Activated CD4-positive, alpha-beta T cell treated with anti-CD3 and anti-CD28 coated beads, Interleukin-2, amount 10 ng/mL, durations not matched to agents 7 days and 5 days (primary cell): ENCODE results near the gene POU2F1. TPM values are rescaled to one million over a fixed set of nuclear protein-coding genes. Genes with fewer than 3 reads are reported as not detected.
"Not testable (repeated sequence)": the region's sequence is repeated elsewhere in the genome, so short reads cannot be mapped to it uniquely, and the experiment has no call there.

ENCODE experiments used
- CTCF ChIA-PET: fragments of 350-600 bp; sonication (Branson Sonifier 250); formaldehyde crosslinking; loops from one replicate; lab custom pipeline; 2021; ENCODE audit warnings: antibody characterized with exemption; lab: Charles Lee
- POLR2A ChIA-PET: fragments of 350-600 bp; sonication (Branson Sonifier 250); formaldehyde crosslinking; loops from one replicate; lab custom pipeline; 2021; ENCODE audit warnings: antibody characterized with exemption; lab: Charles Lee
- DNase-seq: peaks from one replicate; pipeline ENCODE4 v3.0.0-alpha.2; 2020
- H3K27ac Mint-ChIP-seq: one replicate; pipeline ENCODE4 v1.8.0; 2021; ENCODE audit warnings: mild to moderate bottlenecking, moderate library complexity, mixed read lengths
- H3K27me3 Mint-ChIP-seq: one replicate; pipeline ENCODE4 v1.8.0; 2021; ENCODE audit warnings: mixed read lengths
- H3K36me3 Mint-ChIP-seq: one replicate; pipeline ENCODE4 v1.8.0; 2021; ENCODE audit warnings: low read depth, mixed read lengths
- H3K4me1 Mint-ChIP-seq: one replicate; pipeline ENCODE4 v1.8.0; 2021; ENCODE audit warnings: mixed read lengths
- H3K4me3 Mint-ChIP-seq: one replicate; pipeline ENCODE4 v1.8.0; 2021; ENCODE audit warnings: mild to moderate bottlenecking, moderate library complexity, mixed read lengths
- H3K9me3 Mint-ChIP-seq: one replicate; pipeline ENCODE4 v1.8.0; 2021; ENCODE audit warnings: mixed read lengths
- total RNA-seq, 2 experiments: library from RNA; stranded (reverse); gene quantifications; one replicate each; pipeline ENCODE4 v1.2.3, GENCODE V29; 2021

The POU2F1 gene
- total RNA-seq, 2 experiments from 2014 or later: 22.0 to 22.3 TPM

- H3K9me3 Mint-ChIP-seq, DNase-seq, H3K27ac Mint-ChIP-seq, POLR2A ChIA-PET, CTCF ChIA-PET, H3K4me3 Mint-ChIP-seq, H3K36me3 Mint-ChIP-seq, H3K27me3 Mint-ChIP-seq: not testable (repeated sequence)
- peaks cover 33% of the 10 kb centered on the region for H3K4me1 Mint-ChIP-seq
Observed at GRCh38 chr1:167224734-167225235, 4.1 kb downstream of the POU2F1 start.

DNA sequence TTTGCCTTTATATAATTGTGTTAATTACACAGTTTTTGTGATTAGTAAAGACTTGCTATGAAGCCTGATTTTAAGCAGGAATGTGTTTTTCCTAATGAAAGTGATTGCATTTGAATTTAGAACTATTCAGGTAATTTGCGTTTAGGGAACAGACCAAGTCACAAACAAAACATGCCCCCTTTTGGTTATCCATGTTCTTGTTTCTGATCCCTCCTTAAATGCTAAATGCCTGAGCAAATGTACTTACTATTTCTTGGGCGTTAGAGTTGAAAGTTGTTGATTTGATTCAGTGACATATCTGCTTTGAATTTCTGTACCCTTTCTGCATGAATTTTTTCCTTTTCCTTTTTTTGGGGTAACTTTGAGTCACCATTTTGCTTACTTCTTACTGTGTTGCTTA is 5.2 kb downstream of the POU2F1 start:
- no peak for DNase-seq
- ChIA-PET POLR2A (no interaction called here), CTCF (no interaction called here)
- Mint-ChIP-seq H3K36me3 (peaks cover 7% of the 10 kb centered on the region), H3K4me3 (no peak overlapping the region), H3K9me3 (peaks cover 2% of the 10 kb centered on the region), H3K27ac (no peak overlapping the region), H3K27me3 (no peaks in the 10 kb centered on the region), H3K4me1 (peaks cover 32% of the 10 kb centered on the region)

- peaks cover 2% of the 10 kb centered on the region for H3K9me3 Mint-ChIP-seq
- peaks cover 24% of the 10 kb centered on the region for H3K4me1 Mint-ChIP-seq
- no peak overlapping the region for H3K4me3 Mint-ChIP-seq
- DNase-seq: no peak
- H3K27me3 Mint-ChIP-seq: no peaks in the 10 kb centered on the region
- peaks cover 5% of the 10 kb centered on the region for H3K36me3 Mint-ChIP-seq
- ChIA-PET CTCF (no interaction called here), POLR2A (no interaction called here)
- no peak overlapping the region for H3K27ac Mint-ChIP-seq
Observed at GRCh38 chr1:167227934-167228378, 7.3 kb downstream of the POU2F1 start.

DNA sequence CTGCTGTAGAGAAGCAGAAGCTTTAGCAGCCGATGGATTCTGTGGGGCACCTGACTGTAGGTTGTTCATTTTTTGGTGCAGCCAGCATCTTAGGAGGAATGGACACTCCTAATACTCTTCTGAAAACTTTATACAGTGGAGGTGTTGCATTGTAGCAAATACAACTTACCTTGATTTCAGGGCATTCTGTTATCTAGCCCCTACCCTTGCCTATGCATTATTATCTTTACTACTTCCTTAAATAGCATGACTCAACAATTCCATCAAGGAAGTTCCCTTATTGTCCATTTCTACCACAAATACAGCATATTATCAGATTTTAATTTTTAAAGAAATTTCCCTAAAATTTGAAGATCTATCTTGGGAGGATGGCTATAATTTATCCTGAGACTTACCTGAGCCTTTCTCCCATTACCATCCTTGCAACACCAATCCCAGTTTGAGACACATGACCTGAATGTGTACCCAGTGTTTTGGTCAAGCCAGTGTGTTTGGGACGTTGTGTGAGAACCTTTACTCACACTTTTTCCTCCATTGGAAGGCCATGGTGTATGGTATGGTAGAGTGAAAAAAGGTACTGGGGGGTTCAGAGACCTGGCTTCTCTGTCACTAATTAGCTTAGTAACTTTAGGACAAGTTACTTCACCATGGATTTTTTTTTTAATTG is 9.2 kb downstream of the POU2F1 start:
- Mint-ChIP-seq H3K4me3 (no peak overlapping the region), H3K27ac (no peak overlapping the region), H3K36me3 (peaks cover 5% of the 10 kb centered on the region), H3K9me3 (peaks cover 2% of the 10 kb centered on the region), H3K27me3 (no peaks in the 10 kb centered on the region), H3K4me1 (peaks cover 13% of the 10 kb centered on the region)
- no peak for DNase-seq
- CTCF ChIA-PET: interaction anchor here (0.6 to 5.7 kb wide), 2 partner anchors 9 to 93 kb away, joined by 5 to 46 read pairs; partner anchors contain the start of gene POU2F1
- POLR2A ChIA-PET: interaction anchor here (1.0 kb wide), 1 partner anchor 10 kb away, joined by 3 read pairs; no protein-coding TSS in a partner anchor

- H3K27me3 Mint-ChIP-seq: no peaks in the 10 kb centered on the region
- no peak overlapping the region for H3K4me3 Mint-ChIP-seq
- no peak overlapping the region for H3K27ac Mint-ChIP-seq
- ChIA-PET CTCF (interaction anchor here (0.6 to 5.7 kb wide), 3 partner anchors 9 to 94 kb away, joined by 5 to 46 read pairs (median 7); partner anchors contain the start of gene POU2F1), POLR2A (no interaction called here)
- peaks cover 2% of the 10 kb centered on the region for H3K9me3 Mint-ChIP-seq
- peaks cover 16% of the 10 kb centered on the region for H3K4me1 Mint-ChIP-seq
- DNase-seq: no peak
- H3K36me3 Mint-ChIP-seq: peaks cover 5% of the 10 kb centered on the region
Observed at GRCh38 chr1:167230437-167230836, 9.8 kb downstream of the POU2F1 start.

DNA sequence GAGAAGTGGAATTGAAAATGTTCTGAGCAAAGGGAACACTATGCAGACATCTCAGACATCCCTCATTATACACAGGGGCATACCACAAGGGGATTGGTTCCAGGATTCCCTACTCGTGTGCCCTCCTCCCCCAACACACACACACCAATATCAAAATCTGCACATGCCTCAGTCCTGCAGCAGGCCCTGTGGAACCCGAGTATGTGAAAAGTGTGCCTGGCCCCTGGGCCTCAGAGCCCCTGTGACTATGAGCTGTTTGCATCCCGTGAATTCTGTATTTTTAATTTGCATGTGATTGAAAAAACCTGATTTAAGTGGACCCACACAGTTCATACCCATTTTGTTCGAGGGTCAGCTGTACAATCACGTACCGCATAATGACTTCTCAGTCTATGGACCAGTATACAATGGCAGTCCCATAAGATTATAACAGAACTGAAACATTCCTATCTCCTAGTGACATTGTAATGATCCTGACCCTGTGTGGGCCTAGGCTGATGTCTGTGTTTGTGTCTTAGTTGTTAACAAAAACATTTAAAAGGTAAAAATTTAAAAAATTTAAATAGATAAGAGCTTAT is 11.3 kb downstream of the POU2F1 start:
- CTCF ChIA-PET: interaction anchor here (0.6 to 5.7 kb wide), 6 partner anchors 10 to 1376 kb away, joined by 3 to 46 read pairs (median 4); partner anchors contain the start of gene POU2F1
- H3K36me3 Mint-ChIP-seq: peaks cover 4% of the 10 kb centered on the region
- no peak overlapping the region for H3K4me3 Mint-ChIP-seq
- H3K4me1 Mint-ChIP-seq: peaks cover 13% of the 10 kb centered on the region
- DNase-seq: no peak
- H3K27ac Mint-ChIP-seq: no peak overlapping the region
- H3K9me3 Mint-ChIP-seq: peaks cover 2% of the 10 kb centered on the region
- POLR2A ChIA-PET: no interaction called here
- H3K27me3 Mint-ChIP-seq: no peaks in the 10 kb centered on the region

DNA sequence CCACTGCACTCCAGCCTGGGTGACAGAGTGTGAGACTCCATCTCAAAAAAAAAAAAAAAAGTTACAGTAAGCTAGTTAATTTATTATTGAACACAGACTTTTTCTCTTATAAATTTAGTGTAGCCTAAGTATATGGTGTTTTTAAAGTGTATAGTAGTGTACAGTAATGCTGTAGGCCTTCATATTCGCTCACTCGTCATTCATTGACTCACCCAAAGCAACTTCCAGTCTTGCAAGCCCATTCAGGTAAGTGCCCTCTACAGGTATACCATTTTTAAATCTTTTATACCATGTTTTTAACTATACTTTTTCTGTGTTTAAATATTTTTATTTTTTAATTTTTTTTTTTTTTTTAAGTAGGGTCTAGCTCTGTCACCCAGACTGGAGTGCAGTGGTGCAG is 12.1 kb downstream of the POU2F1 start:
- POLR2A ChIA-PET: no interaction called here
- H3K27me3 Mint-ChIP-seq: no peaks in the 10 kb centered on the region
- CTCF ChIA-PET: interaction anchor here (0.6 to 5.7 kb wide), 8 partner anchors 11 to 1377 kb away, joined by 3 to 46 read pairs (median 4); partner anchors contain the start of gene POU2F1
- H3K4me1 Mint-ChIP-seq: peaks cover 13% of the 10 kb centered on the region
- H3K4me3 Mint-ChIP-seq: no peak overlapping the region
- no peak for DNase-seq
- peaks cover 2% of the 10 kb centered on the region for H3K9me3 Mint-ChIP-seq
- peaks cover 7% of the 10 kb centered on the region for H3K36me3 Mint-ChIP-seq
- H3K27ac Mint-ChIP-seq: no peak overlapping the region

GRCh38 chr1:167233373-167233772 is 12.7 kb downstream of the POU2F1 start:
- no peaks in the 10 kb centered on the region for H3K27me3 Mint-ChIP-seq
- CTCF ChIA-PET: interaction anchor here (0.8 to 5.7 kb wide), 5 partner anchors 11 to 174 kb away, joined by 3 to 46 read pairs (median 4); partner anchors contain the start of gene POU2F1
- no peak for DNase-seq
- POLR2A ChIA-PET: no interaction called here
- peaks cover 5% of the 10 kb centered on the region for H3K36me3 Mint-ChIP-seq
- H3K27ac Mint-ChIP-seq: no peak overlapping the region
- no peaks in the 10 kb centered on the region for H3K9me3 Mint-ChIP-seq
- H3K4me3 Mint-ChIP-seq: no peak overlapping the region
- peaks cover 12% of the 10 kb centered on the region for H3K4me1 Mint-ChIP-seq

DNA sequence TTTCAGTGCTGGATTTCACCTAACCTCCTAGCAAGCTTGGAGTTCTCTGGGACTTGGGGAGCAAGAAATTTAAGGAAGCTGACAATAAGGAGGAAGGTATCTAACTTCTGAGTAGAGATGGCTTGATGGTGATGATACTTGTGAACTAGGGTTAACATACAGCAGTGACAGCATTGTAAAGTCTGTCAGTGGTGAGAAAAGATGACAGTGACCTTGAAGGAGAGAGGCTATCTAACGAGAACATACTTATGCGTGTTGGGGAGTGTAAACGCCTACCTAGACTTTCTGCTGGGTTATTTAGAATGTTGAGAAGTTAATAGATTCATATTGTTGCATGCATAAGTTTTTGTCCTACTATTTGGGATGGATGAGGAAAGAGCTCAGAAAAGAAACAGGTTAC is 16.3 kb downstream of the POU2F1 start:
- no peak overlapping the region for H3K27ac Mint-ChIP-seq
- peaks cover 7% of the 10 kb centered on the region for H3K36me3 Mint-ChIP-seq
- peaks cover 8% of the 10 kb centered on the region for H3K4me1 Mint-ChIP-seq
- ChIA-PET POLR2A (no interaction called here), CTCF (interaction anchor here (1.1 kb wide), 1 partner anchor 278 kb away, joined by 4 read pairs; no protein-coding TSS in a partner anchor)
- no peaks in the 10 kb centered on the region for H3K9me3 Mint-ChIP-seq
- H3K4me3 Mint-ChIP-seq: no peak overlapping the region
- no peak for DNase-seq
- H3K27me3 Mint-ChIP-seq: no peaks in the 10 kb centered on the region

DNA sequence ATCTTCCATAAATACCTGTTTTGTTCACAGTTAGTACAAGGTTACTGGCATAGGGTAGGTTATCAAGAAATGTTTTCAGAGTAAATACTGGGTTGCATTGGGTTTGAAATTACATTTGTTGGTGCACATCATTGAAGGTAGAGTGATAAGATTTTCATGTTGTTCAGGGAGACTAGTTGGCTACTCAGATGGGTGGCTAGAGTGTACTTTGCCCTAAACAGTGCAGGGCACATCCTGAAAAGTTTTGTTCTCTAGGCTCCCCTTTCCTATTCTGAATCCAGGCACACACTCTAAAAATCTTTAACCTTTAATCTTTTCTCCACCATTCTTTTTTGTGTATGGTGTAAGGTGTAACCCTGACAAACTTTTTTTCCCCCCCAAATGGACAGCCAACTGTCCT is 18.0 kb downstream of the POU2F1 start:
- DNase-seq: no peak
- Mint-ChIP-seq H3K36me3 (peaks cover 14% of the 10 kb centered on the region), H3K4me1 (peaks cover 8% of the 10 kb centered on the region), H3K4me3 (no peak overlapping the region), H3K9me3 (peaks cover 6% of the 10 kb centered on the region), H3K27me3 (no peaks in the 10 kb centered on the region), H3K27ac (no peak overlapping the region)
- ChIA-PET POLR2A (no interaction called here), CTCF (no interaction called here)

DNA sequence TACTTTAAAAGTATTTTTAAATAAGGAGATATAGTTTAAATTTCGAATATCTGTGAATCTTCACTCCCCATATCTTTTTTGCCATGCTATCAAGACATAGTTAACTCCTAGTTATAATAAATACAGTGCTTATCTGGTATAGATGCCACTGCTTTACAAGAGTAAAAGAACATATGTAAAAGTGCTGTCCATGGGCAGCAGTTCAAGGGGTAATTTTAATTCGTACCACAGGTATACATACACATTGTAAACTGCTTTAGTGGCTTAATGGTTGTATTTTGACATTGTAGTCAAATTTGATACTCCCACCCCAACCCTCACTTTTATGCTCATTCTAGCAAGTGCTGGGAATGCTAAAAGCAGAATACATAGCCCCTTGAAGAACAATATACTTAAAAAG is 18.6 kb downstream of the POU2F1 start:
- POLR2A ChIA-PET: no interaction called here
- no peak for DNase-seq
- H3K4me3 Mint-ChIP-seq: no peak overlapping the region

DNA sequence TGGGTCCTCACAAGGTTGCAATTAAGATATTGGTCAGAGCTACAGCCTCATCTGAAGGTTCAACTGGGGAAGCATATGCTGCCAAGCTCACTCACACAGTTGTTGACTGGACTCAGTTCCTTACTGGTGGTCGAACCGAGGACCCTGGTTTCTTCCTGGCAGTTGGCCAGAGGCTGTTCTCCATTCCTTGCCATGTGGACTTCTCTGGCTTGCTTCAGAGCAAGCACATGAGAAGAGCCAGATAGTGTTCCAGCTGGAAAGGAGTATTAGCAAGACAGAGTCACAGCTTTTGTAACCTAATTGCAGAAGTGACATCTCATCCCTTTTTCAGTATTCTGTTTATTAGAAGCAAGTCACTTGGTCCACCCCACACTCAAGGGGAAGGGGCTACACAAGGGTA is 23.6 kb downstream of the POU2F1 start:
- Mint-ChIP-seq H3K9me3 (peaks cover 10% of the 10 kb centered on the region), H3K27ac (no peak overlapping the region), H3K4me1 (peaks cover 5% of the 10 kb centered on the region), H3K36me3 (peaks cover 20% of the 10 kb centered on the region), H3K4me3 (no peak overlapping the region), H3K27me3 (no peaks in the 10 kb centered on the region)
- ChIA-PET CTCF (interaction anchor here (1.1 to 2.2 kb wide), 4 partner anchors 11 to 24 kb away, joined by 5 to 7 read pairs (median 6); partner anchors contain the start of gene POU2F1), POLR2A (no interaction called here)
- DNase-seq: no peak

More for the DNA sequence above, 18.6 kb downstream of the POU2F1 start:
- Mint-ChIP-seq H3K9me3 (peaks cover 10% of the 10 kb centered on the region), H3K4me1 (peaks cover 8% of the 10 kb centered on the region), H3K36me3 (peaks cover 18% of the 10 kb centered on the region), H3K27ac (no peak overlapping the region), H3K27me3 (no peaks in the 10 kb centered on the region)
- CTCF ChIA-PET: no interaction called here

DNA sequence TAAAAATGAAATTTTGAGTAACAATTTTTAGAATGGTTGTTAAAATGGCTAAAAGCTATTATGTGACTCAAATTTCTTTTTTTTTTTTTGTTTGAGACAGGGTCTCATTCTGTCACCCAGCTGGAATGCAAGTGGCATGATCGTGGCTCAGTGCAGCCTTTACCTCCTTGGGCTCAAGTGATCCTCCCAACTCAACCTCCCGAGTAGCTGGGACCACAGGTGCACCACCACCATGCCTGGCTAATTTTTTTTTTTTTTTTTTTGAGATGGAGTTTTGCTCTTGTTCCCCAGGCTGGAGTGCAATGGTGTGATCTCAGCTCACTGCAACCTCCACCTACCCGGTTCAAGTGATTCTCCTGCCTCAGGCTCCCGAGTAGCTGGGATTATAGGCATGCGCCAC is 24.5 kb downstream of the POU2F1 start:
- CTCF ChIA-PET: interaction anchor here (1.1 to 2.2 kb wide), 6 partner anchors 11 to 25 kb away, joined by 3 to 7 read pairs (median 6); partner anchors contain the start of gene POU2F1
- POLR2A ChIA-PET, H3K27ac Mint-ChIP-seq: not testable (repeated sequence)

More for the DNA sequence above, 24.5 kb downstream of the POU2F1 start:
- not testable (repeated sequence) for H3K4me3 Mint-ChIP-seq, H3K27me3 Mint-ChIP-seq, DNase-seq
- Mint-ChIP-seq H3K36me3 (peaks cover 20% of the 10 kb centered on the region), H3K9me3 (peaks cover 10% of the 10 kb centered on the region), H3K4me1 (peaks cover 11% of the 10 kb centered on the region)
